ENCODE results near the gene OBSL1. TPM values are rescaled to one million over a fixed set of nuclear protein-coding genes. Genes with fewer than 3 reads are reported as not detected.

Gene OBSL1
- total RNA-seq, 1 experiment from 2014 or later = 56.2 TPM

GRCh38 chr2:219507581-219508443, 63.5 kb downstream of the OBSL1 start:
- intact Hi-C loops (cut with micrococcal nuclease; ENCODE audit: unreplicated experiment) = no loop called here
- Histone ChIP-seq H3K36me3 (ENCODE audit: control insufficient read depth, insufficient read depth, low read length) (no peaks in the 10 kb centered on the region; the same call in 1 of the 2 replicates), H3K27me3 (replicated peaks; ENCODE audit: control insufficient read depth, insufficient read depth, low read length) (peaks cover 5% of the 10 kb centered on the region; the same call in 1 of the 2 replicates), H3K4me1 (peaks cover 4% of the 10 kb centered on the region), H3K4me3 (ENCODE audit: low read depth, low read length) (no peak overlapping the region), H3K9me3 (no peaks in the 10 kb centered on the region)
- BruUV-seq (replicated peaks) = no TSS peak
- ChIA-PET POLR2A (interaction anchor here (1.0 kb wide), 1 partner anchor 9 kb away, joined by 6 read pairs; the partner anchor contains the start of gene GMPPA), CTCF (interaction anchor here (1.6 to 3.4 kb wide), 3 partner anchors 8 to 22 kb away, joined by 10 to 126 read pairs (median 14); partner anchors contain the start of gene GMPPA)
- H3K36me3 Mint-ChIP-seq (ENCODE audit: insufficient read depth, unreplicated experiment) = no peaks in the 10 kb centered on the region
- peaks cover 7% of the 10 kb centered on the region for H3K4me1 Mint-ChIP-seq (ENCODE audit: low read depth, unreplicated experiment)
- TF ChIP-seq CTCF (IDR thresholded peaks at IDR 0.05; ENCODE audit: insufficient read depth in 1 of 2, low read depth in 1 of 2, low read length in 1 of 2, severe bottlenecking in 1 of 2, unreplicated experiment in 1 of 2) = no peak
- H3K27ac Mint-ChIP-seq (ENCODE audit: unreplicated experiment) = no peak overlapping the region
- no peaks in the 10 kb centered on the region for H3K9me3 Mint-ChIP-seq (ENCODE audit: unreplicated experiment)
- peaks cover 7% of the 10 kb centered on the region for H3K27me3 Mint-ChIP-seq (ENCODE audit: insufficient read depth, unreplicated experiment)
- no peak for DNase-seq
- no peak overlapping the region for H3K4me3 Mint-ChIP-seq (ENCODE audit: unreplicated experiment)

GRCh38 chr2:219506802-219507526, 64.4 kb downstream of the OBSL1 start:
- Histone ChIP-seq H3K9me3 (no peaks in the 10 kb centered on the region), H3K4me1 (peaks cover 4% of the 10 kb centered on the region), H3K27me3 (replicated peaks; ENCODE audit: control insufficient read depth, insufficient read depth, low read length) (0 out of 2 replicates have a peak, but pooled peaks cover under 1% of the 10 kb centered on the region), H3K4me3 (ENCODE audit: low read depth, low read length) (no peak overlapping the region), H3K36me3 (ENCODE audit: control insufficient read depth, insufficient read depth, low read length) (no peaks in the 10 kb centered on the region; the same call in 1 of the 2 replicates)
- DNase-seq = no peak
- intact Hi-C loops (cut with micrococcal nuclease; ENCODE audit: unreplicated experiment) = no loop called here
- Mint-ChIP-seq H3K4me3 (ENCODE audit: unreplicated experiment) (no peak overlapping the region), H3K27me3 (ENCODE audit: insufficient read depth, unreplicated experiment) (peaks cover 2% of the 10 kb centered on the region), H3K4me1 (ENCODE audit: low read depth, unreplicated experiment) (peaks cover 7% of the 10 kb centered on the region), H3K27ac (ENCODE audit: unreplicated experiment) (no peak overlapping the region), H3K9me3 (ENCODE audit: unreplicated experiment) (no peaks in the 10 kb centered on the region), H3K36me3 (ENCODE audit: insufficient read depth, unreplicated experiment) (no peaks in the 10 kb centered on the region)
- POLR2A ChIA-PET = interaction anchor here (1.0 kb wide), 1 partner anchor 9 kb away, joined by 6 read pairs; the partner anchor contains the start of gene GMPPA
- CTCF ChIA-PET = interaction anchor here (1.6 to 2.8 kb wide), 2 partner anchors 11 to 23 kb away, joined by 10 to 14 read pairs; a partner anchor contains a TSS
- BruUV-seq (replicated peaks) = no TSS peak
- TF ChIP-seq CTCF (IDR thresholded peaks at IDR 0.05; ENCODE audit: insufficient read depth in 1 of 2, low read depth in 1 of 2, low read length in 1 of 2, severe bottlenecking in 1 of 2, unreplicated experiment in 1 of 2) = no peak

DNA sequence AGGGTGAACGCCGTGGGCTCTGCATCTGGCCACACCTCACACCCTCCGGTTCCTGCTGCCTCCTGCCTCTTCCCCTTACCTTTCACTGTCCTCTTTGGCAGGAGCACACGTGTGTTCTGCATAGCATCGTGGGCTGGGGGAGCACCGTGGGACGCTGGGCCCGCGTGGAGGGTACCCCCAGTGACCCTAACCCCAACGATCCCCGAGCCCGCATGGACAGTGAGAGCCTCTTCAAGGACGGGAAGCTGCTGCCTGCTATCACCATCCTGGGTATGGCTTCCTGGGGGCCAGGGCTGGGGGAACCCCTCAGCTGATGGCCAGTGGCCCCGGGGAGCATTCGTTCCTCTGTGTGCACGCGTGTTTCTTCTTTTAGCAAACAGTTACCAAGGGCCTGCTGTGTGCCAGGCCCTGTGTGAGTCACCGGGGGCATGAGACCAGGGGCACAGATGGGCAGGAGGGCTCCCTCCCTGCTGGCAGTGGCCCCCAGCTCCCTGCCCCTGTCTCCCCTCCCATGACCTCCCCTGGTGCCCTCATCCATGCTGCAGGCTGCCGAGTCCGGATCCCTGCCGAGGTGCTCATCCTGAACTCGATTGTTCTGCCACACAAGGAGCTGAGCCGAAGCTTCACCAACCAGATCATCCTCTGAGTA, 65.1 kb downstream of the OBSL1 start:
- Mint-ChIP-seq H3K4me3 (ENCODE audit: unreplicated experiment) (no peak overlapping the region), H3K36me3 (ENCODE audit: insufficient read depth, unreplicated experiment) (no peaks in the 10 kb centered on the region), H3K27ac (ENCODE audit: unreplicated experiment) (no peak overlapping the region), H3K9me3 (ENCODE audit: unreplicated experiment) (no peaks in the 10 kb centered on the region), H3K4me1 (ENCODE audit: low read depth, unreplicated experiment) (peaks cover 7% of the 10 kb centered on the region), H3K27me3 (ENCODE audit: insufficient read depth, unreplicated experiment) (no peaks in the 10 kb centered on the region)
- Histone ChIP-seq H3K4me3 (ENCODE audit: low read depth, low read length) (no peak overlapping the region), H3K4me1 (peaks cover 4% of the 10 kb centered on the region), H3K36me3 (ENCODE audit: control insufficient read depth, insufficient read depth, low read length) (no peaks in the 10 kb centered on the region; the same call in 1 of the 2 replicates), H3K9me3 (no peaks in the 10 kb centered on the region), H3K27me3 (replicated peaks; ENCODE audit: control insufficient read depth, insufficient read depth, low read length) (no peaks in the 10 kb centered on the region)
- CTCF ChIA-PET = interaction anchor here (2.8 kb wide), 1 partner anchor 24 kb away, joined by 14 read pairs; no protein-coding TSS in a partner anchor
- BruUV-seq (replicated peaks) = TSS peak; percentile 15
- TF ChIP-seq CTCF (IDR thresholded peaks at IDR 0.05; ENCODE audit: insufficient read depth in 1 of 2, low read depth in 1 of 2, low read length in 1 of 2, severe bottlenecking in 1 of 2, unreplicated experiment in 1 of 2) = no peak
- DNase-seq = no peak
- intact Hi-C loops (cut with micrococcal nuclease; ENCODE audit: unreplicated experiment) = no loop called here
- POLR2A ChIA-PET = no interaction called here

All from Caco-2 (cell line).